ENCODE measurements around the gene SUGP2.
"Not testable (repeated sequence)": the region's sequence is repeated elsewhere in the genome, so short reads cannot be mapped to it uniquely, and the experiment has no call there.

SUGP2 gene

GRCh38 chr19:19031891-19032290 lies 1.4 kb downstream of the SUGP2 start:
- no peak for DNase-seq

- DNase-seq = no peak
Measured at GRCh38 chr19:19028526-19028925, 4.8 kb downstream of the SUGP2 start.

- no peak for DNase-seq
Measured at GRCh38 chr19:19027228-19027627, 6.1 kb downstream of the SUGP2 start.

- DNase-seq = no peak
Measured at GRCh38 chr19:19026299-19026971, 6.9 kb downstream of the SUGP2 start.

- no peak for DNase-seq
Measured at GRCh38 chr19:19025861-19026260, 7.5 kb downstream of the SUGP2 start.

GRCh38 chr19:19023376-19023775 lies 9.9 kb downstream of the SUGP2 start:
- not testable (repeated sequence) for DNase-seq

GRCh38 chr19:19022380-19022961 lies 10.8 kb downstream of the SUGP2 start:
- no peak for DNase-seq

GRCh38 chr19:19021115-19021514 lies 12.2 kb downstream of the SUGP2 start:
- DNase-seq = no peak

- peak; percentile 19 for DNase-seq
Measured at GRCh38 chr19:19010551-19010950, 22.8 kb downstream of the SUGP2 start.

GRCh38 chr19:19009951-19010350 lies 23.4 kb downstream of the SUGP2 start:
- DNase-seq = no peak

GRCh38 chr19:19006213-19006612 lies 27.1 kb downstream of the SUGP2 start:
- DNase-seq = no peak

- no peak for DNase-seq
Measured at GRCh38 chr19:19004144-19004543, 29.2 kb downstream of the SUGP2 start.

GRCh38 chr19:18999896-19000620 lies 33.3 kb downstream of the SUGP2 start:
- no peak for DNase-seq

GRCh38 chr19:18999016-18999758 lies 34.1 kb downstream of the SUGP2 start:
- DNase-seq = no peak

- DNase-seq = no peak
Measured at GRCh38 chr19:18998276-18998675, 35.0 kb downstream of the SUGP2 start.

GRCh38 chr19:18996796-18997394 lies 36.4 kb downstream of the SUGP2 start:
- DNase-seq = no peak

GRCh38 chr19:18996351-18996750 lies 37.0 kb downstream of the SUGP2 start:
- DNase-seq = no peak

GRCh38 chr19:18995804-18996241 lies 37.5 kb downstream of the SUGP2 start:
- no peak for DNase-seq

- no peak for DNase-seq
Measured at GRCh38 chr19:18993115-18993514, 40.2 kb downstream of the SUGP2 start.

- no peak for DNase-seq
Measured at GRCh38 chr19:18992696-18993095, 40.6 kb downstream of the SUGP2 start.

GRCh38 chr19:18991468-18991867 lies 41.8 kb downstream of the SUGP2 start:
- DNase-seq = no peak

GRCh38 chr19:18991006-18991405 lies 42.3 kb downstream of the SUGP2 start:
- DNase-seq = no peak

GRCh38 chr19:18990128-18990708 lies 43.1 kb downstream of the SUGP2 start:
- DNase-seq = no peak
